Renal cortical epithelial cell (primary cell): ENCODE results near the gene KCTD8. TPM values are rescaled to one million over a fixed set of nuclear protein-coding genes. Genes with fewer than 3 reads are reported as not detected.

Experiments used
- DNase-seq: peaks from one replicate; pipeline ENCODE4 v3.0.0-alpha.2; 2011; ENCODE audit warnings: low read depth
- total RNA-seq: library from RNA; depleted of rRNA; stranded (reverse); fragments of >200 nt; gene quantifications from 2 replicates; pipeline ENCODE4 v1.2.3, GENCODE V29; 2014

The KCTD8 gene
- total RNA-seq, result not detected in 2 replicates

DNA sequence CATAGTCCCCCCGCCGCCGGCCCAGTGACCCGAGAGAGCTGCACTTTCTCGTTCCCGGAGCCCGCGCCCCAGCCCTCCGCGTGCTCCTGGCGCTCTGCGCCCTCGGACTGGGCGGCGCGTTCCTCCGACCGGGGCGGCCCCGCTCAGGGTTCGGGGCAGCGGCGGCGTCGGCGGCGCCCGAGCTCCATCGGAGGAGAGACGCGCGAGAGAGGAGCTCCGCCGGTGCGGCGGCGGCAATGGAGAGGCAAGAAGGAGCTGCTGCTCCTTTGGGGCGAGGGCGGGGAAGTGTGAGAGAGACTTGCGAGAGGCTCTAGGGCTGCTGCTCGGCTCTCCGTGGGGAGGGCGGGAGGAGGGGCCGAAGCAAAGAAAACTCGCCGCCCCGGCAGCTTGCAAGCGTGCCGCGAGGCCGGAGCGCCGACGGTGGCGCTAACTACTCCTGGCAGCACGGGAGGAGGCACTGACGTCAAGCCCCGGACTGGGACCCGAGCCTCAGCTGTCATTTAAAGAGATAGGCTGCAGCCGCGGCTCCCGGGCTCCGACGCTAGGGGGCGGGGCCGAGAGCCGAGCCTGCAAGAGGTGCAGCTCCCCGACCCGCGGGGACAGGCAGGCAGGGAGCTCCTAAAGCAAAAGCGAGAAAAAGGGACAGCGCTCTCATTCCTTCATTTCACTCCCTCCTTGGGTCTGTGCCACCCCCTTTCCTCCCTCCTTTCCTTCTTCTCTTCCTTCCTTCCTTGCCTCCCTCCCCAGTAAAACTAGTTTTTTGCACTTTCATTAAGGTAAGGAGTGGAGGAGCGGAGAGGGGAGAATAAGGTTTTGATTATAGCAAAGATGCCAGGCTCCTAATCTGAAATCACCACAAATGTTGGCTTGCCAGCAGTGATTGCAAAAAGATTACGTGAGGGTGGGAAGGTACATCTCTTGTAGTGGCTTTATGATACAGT, at the start of gene KCTD8:
Gene KCTD8 (minus strand): TSS at position 289 of the 941 bp plus-strand sequence.
- DNase-seq, result peak; percentile 34

- DNase-seq, result no peak
These were observed 46.4 kb upstream of the KCTD8 start for GRCh38 chr4:44494810-44495701.

DNA sequence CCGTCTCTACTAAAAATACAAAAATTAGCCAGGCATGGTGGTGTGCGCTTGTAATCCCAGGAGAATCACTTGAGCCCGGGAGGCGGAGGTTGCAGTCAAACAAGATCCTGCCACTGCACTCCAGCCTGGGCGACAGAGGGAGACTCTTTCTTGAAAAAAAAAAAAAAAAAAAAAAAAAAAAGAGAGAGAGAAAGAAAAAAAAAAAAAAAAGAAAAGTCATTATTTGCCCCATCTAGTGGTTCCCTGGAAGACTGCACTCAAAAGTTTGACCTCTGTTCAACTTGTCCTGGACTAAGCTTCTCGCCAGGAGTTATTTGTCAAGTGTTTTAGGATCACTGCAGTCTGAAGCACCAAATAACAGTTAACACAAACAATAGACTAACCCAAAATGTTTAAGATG, 45.3 kb upstream of the KCTD8 start:
- peak; percentile 8 for DNase-seq

- no peak for DNase-seq
These were observed 38.7 kb upstream of the KCTD8 start for GRCh38 chr4:44487341-44487740.

GRCh38 chr4:44479731-44480130, 31.1 kb upstream of the KCTD8 start:
- no peak for DNase-seq

GRCh38 chr4:44462259-44462658, 13.7 kb upstream of the KCTD8 start:
- no peak for DNase-seq

DNA sequence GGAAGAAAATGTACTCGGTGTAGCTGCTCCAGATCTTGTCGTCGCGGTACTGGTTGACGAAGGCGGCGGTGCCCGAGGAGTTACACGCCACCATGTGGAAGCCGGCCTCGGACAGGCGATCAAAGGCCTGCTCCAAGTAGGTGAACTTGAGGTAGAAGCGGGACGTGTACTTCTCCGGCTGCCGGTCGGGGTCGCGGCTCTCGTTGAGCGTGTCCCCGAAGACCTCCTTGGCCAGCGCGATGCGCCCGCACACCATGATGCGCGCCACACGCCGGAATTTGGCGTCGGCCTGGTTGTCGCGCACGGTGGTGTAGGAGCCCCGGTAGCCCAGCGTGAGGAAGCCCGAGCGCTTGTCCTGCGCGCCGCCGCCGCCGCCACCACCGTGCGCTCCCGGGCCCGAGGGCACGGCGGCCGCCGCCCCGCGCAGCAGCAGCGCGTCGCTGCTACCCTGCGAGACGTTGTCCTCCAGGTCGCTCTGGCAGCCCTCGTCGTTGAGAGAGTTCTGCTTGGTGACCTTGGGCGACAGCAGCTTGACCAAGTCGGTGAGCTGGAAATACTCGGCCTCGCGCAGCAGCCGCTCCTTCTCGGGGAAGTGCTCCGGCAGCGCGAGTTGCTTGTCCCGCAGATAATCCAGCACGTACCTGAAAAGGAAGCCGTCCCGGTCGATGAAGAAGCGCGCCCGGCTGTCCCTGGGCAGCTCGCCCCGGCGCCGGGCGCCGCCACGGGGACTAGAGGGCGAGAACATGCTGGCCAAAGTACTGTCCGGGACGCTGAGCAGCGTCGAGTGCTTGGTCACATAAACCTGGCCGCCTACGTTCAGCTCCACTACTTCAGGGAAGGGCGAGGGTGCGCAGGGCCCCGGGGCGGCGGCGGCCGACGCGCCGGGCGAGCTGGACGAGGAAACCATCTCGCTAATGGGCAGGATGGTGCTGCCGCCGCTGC, 775 bp downstream of the KCTD8 start:
- no peak for DNase-seq

GRCh38 chr4:44446801-44447562, 1.6 kb downstream of the KCTD8 start:
- DNase-seq, result no peak

- DNase-seq, result no peak
These were observed 2.4 kb downstream of the KCTD8 start for GRCh38 chr4:44446191-44446590.

- DNase-seq, result no peak
These were observed 9.9 kb downstream of the KCTD8 start for GRCh38 chr4:44438687-44439086.

- DNase-seq, result no peak
These were observed 14.4 kb downstream of the KCTD8 start for GRCh38 chr4:44434247-44434646.

DNA sequence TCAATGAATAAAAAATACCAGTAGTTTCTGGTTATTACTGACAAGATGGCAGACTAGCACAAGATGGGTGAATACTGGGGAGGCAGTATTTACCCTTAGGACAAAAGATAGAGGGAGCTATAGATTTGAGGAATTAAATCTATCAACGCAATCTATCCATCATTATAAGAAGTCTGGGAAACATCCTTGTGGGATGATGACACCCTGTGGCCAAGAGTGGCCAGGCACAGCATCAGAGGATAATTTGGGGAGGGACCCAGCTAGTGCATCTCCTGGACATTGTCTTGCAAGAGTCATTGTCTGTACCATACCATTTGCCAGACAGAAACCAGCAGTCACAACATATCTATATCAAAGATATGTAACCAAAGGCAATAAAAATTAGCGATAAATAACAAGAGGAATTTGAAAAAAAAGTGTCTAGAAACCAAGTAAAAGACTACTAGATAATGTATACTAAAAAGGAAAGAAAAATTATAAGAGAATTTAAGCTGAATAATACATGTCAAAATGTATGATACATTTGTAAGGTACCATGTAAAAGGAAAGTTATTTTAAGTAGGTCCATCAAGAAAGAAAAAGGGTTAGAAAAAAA, 22.9 kb downstream of the KCTD8 start:
- DNase-seq, result no peak

DNA sequence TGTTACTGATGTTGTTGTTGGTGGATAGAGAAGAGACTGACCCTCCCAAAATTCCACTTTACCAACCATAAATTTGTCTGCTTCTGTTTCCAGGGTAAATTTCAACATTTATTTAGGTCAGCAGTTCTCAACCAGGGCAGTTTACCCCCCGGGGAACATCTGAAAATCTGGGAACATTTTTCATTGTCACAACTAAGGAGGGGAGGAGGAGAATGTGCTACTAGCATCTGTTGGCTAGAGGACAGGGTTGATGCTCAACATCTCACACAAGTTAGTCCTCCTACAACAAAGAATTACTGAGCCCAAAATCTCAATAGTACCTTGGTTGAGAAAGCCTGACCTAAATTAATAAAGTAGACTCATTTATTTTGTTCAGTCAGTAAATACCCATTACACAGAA, 25.7 kb downstream of the KCTD8 start:
- no peak for DNase-seq

- no peak for DNase-seq
These were observed 27.1 kb downstream of the KCTD8 start for GRCh38 chr4:44421330-44422065.

GRCh38 chr4:44415251-44415650, 33.4 kb downstream of the KCTD8 start:
- DNase-seq, result no peak

GRCh38 chr4:44368413-44369167, 80.0 kb downstream of the KCTD8 start:
- DNase-seq, result peak; percentile 11

GRCh38 chr4:44354172-44354571, 94.4 kb downstream of the KCTD8 start:
- DNase-seq, result no peak

DNA sequence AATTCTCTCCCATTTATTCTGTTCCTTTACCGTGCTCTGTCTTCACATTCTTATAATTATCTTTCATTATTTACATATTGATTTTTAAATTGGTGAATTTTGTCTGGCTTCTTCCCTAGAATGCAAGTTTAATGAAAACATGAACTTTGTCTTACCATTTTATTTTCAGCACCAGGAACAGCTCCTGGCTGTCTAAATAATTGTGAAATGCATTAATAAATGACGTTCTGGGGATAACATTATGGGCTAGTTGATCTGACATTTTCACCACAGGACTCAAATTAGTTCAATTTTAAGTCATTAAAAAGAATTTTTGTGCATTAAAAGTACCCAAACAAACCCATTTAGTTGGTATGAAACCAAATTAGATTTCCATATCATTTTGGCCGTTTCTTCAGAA, 97.5 kb downstream of the KCTD8 start:
- no peak for DNase-seq

DNA sequence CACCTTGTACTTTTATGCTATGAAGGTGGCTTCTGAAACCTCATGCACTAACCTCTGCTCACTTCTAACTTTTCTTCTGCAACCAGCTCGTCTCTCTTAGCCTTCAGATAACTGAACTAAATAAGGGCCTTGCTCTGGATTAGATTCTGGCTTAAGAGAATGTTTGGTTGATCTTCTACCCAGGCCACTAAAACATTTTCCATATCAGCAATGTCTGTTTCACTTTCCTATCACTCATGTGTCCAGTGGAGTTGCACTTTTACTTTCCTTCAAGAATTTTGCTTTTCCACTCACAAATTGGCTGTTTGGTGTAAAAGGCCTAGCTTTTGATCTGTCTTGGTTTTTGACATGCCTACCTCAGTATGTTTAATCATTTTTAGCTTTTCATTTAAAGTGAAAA, 105.8 kb downstream of the KCTD8 start:
- DNase-seq, result no peak
